Coronary artery (tissue), 2 donors: ENCODE results near the gene MAGEA8.
"Not testable (repeated sequence)": the region's sequence is repeated elsewhere in the genome, so short reads cannot be mapped to it uniquely, and the experiment has no call there.

Source experiments
- DNase-seq: peaks from one replicate; pipeline ENCODE4 v3.0.0-alpha.2; 2017; ENCODE audit warnings: low spot score
- H3K27ac ChIP-seq, 2 donors: fragments of 200-600 bp; sonication (generic); one replicate each; pipeline ENCODE4 v1.5.1; 2016 to 2019
- H3K4me3 ChIP-seq: fragments of 200-600 bp; sonication (generic); 2 replicates; pipeline ENCODE4 v1.5.1; 2016; ENCODE audit warnings: mild to moderate bottlenecking, moderate library complexity
- CTCF ChIP-seq: fragments of 200-600 bp; sonication (generic); IDR thresholded peaks from one replicate; pipeline ENCODE4 v1.5.1; 2019; ENCODE audit warnings: antibody characterized with exemption

MAGEA8 gene, protein sequence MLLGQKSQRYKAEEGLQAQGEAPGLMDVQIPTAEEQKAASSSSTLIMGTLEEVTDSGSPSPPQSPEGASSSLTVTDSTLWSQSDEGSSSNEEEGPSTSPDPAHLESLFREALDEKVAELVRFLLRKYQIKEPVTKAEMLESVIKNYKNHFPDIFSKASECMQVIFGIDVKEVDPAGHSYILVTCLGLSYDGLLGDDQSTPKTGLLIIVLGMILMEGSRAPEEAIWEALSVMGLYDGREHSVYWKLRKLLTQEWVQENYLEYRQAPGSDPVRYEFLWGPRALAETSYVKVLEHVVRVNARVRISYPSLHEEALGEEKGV

DNA sequence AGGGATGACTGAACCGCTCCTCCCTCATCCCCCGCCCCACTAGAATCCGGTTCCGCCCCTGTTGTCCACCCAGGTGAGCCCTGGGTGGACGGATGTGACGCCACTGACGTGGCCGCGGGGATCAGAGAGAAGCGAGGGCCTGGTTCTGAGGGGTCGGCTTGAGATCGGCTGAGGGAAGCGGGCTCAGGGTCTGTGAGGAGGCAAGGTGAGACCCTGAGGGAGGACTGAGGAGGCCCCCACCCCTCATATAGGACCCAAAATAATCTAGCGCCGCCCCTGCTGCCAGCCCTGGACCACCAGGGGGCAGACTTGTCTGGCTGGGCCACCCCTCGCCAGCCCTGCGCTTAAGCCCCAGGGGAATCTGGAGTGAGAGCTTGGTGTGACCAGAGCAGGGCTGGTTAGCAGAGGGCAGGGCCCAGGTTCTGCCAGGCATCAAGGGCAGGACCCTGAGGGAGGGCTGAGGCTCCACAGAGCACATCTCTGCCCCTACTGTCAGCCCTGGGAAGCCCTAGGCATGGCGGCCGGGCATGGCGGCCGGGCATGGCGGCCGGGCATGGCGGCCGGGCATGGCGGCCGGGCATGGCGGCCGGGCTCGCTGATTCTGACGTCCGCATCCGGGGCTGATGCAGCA, at the start of gene MAGEA8:
Gene MAGEA8, plus strand, starts transcription at position 103 of the 631 bp plus-strand sequence. CDS start 3,090 bp downstream, outside the sequence.
- DNase-seq: no peak
- no peak within 1 kb of the TSS for H3K4me3 ChIP-seq
- no peak within 1 kb of the TSS for H3K27ac ChIP-seq
- TF ChIP-seq CTCF: no peak

DNA sequence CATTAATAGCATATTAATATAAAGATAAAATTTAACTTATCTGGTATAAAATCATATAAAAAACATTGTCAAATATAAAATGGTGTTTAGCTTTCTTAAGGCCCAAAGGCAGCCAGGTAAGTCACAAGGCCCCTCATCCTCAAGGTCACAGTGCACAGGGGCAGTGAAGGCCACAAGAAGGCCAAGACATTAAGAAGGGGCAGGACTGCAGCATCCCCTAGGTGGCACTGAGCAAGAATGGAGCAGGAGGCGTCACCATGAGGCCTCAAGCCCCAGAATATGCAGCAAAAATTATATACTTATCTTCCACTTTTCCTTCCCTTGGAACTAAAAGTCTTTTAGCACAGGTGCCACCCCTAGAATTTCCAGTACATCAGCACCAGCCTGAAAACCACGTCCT, 49.5 kb upstream of the MAGEA8 start:
- DNase-seq: no peak
- no peak overlapping the region for H3K27ac ChIP-seq

GRCh38 chrX:149836728-149837127, 44.3 kb upstream of the MAGEA8 start:
- not testable (repeated sequence) for H3K27ac ChIP-seq, H3K4me3 ChIP-seq, DNase-seq

More for the DNA sequence above, 49.5 kb upstream of the MAGEA8 start:
- TF ChIP-seq CTCF: no peak
- H3K4me3 ChIP-seq: no peak overlapping the region

- TF ChIP-seq CTCF: no peak
- Histone ChIP-seq H3K4me3 (no peak overlapping the region), H3K27ac (no peak overlapping the region)
- DNase-seq: no peak
These were observed 43.8 kb upstream of the MAGEA8 start for GRCh38 chrX:149837167-149837566.

GRCh38 chrX:149837639-149838038, 43.3 kb upstream of the MAGEA8 start:
- Histone ChIP-seq H3K27ac (no peak overlapping the region), H3K4me3 (no peak overlapping the region)
- TF ChIP-seq CTCF: no peak
- DNase-seq: no peak

DNA sequence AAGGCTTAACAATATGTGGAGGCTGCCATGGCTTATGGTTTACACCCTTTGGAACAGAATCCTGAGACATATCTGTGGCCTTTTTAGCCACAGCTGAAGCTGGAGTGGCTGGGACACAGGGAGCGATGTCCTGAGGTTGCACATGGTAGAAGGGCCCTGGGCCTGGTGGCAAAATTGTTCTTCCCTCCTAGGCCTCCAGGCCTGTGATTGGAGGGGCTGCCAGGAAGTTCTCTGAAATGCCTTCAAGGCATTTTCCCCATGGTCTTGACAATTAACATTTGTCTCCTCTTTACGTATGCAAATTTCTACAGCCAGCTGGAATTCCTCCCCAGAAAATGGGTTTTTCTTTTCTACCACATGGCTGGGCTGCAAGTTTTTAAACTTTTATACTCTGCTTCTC, 39.1 kb upstream of the MAGEA8 start:
- no peak for TF ChIP-seq CTCF
- no peak overlapping the region for H3K27ac ChIP-seq
- no peak for DNase-seq
- H3K4me3 ChIP-seq: no peak overlapping the region

DNA sequence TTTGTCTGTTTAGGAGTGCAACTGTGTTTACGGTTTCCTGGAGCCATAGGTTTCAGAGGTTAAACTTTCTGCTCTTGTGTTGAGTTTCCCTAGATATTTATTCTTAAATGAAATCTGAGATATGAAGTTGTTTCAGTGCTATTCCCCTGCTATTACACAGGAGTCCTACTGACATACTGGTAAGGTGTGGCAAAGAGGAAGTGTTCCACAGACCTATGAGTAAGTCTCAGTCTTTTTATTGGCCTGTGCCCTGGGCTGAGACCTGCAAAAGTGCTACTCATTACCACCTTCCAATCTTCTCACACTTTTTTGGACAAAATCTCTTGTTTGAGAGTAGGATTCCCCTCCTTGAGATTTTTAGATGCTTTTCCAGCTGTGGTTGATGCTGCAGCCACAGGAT, 35.6 kb upstream of the MAGEA8 start:
- Histone ChIP-seq H3K4me3 (no peak overlapping the region), H3K27ac (no peak overlapping the region)
- no peak for TF ChIP-seq CTCF
- no peak for DNase-seq
